Panc1 (cell line): ENCODE measurements around the gene ABCA7. TPM values are rescaled to one million over a fixed set of nuclear protein-coding genes. Genes with fewer than 3 reads are reported as not detected.

Experiments
- ATAC-seq: fragments of 200-7000 bp; cut with Tn5 transposase; 2 replicates; pipeline ENCODE4 v1.9.1; 2020; ENCODE audit warnings: mild to moderate bottlenecking, moderate library complexity
- BruUV-seq: library from RNA; stranded (reverse); fragments of 400-500 nt; replicated peaks from 2 replicates; lab custom pipeline; 2021; lab: Mats Ljungman, UMichigan
- CTCF ChIA-PET: fragments of 300-600 bp; sonication (Branson Sonifier 250); formaldehyde crosslinking; loops from one replicate; lab custom pipeline; 2022; ENCODE audit warnings: antibody characterized with exemption; lab: Charles Lee
- POLR2A ChIA-PET: fragments of 300-600 bp; sonication (Branson Sonifier 250); formaldehyde crosslinking; loops from one replicate; lab custom pipeline; 2022; ENCODE audit warnings: antibody characterized with exemption; lab: Charles Lee
- DNase-seq: peaks from one replicate; pipeline ENCODE4 v3.0.0-alpha.2; 2010; ENCODE audit warnings: low read depth, low spot score
- H3K27ac ChIP-seq: 2 replicates; pipeline ENCODE4 v1.5.1; 2011; ENCODE audit warnings: mild to moderate bottlenecking, low read length, inconsistent platforms
- H3K27me3 ChIP-seq: fragments of 200-500 bp; sonication (Bioruptor generic); 2 replicates; pipeline ENCODE4 v1.6.0; 2014; ENCODE audit warnings: low read length, inconsistent platforms; ENCODE audit not compliant: control insufficient read depth, insufficient read depth
- H3K36me3 ChIP-seq: fragments of 200-500 bp; sonication (Bioruptor generic); 2 replicates; pipeline ENCODE4 v1.5.1; 2014; ENCODE audit warnings: inconsistent platforms, mild to moderate bottlenecking, low read length, moderate library complexity; ENCODE audit not compliant: control insufficient read depth, insufficient read depth
- H3K4me1 ChIP-seq: 2 replicates; pipeline ENCODE4 v1.5.1; 2011; ENCODE audit warnings: inconsistent platforms, mild to moderate bottlenecking, low read length, moderate library complexity; ENCODE audit not compliant: control insufficient read depth, insufficient read depth
- H3K4me3 ChIP-seq, 2 experiments: 2 replicates each; pipeline ENCODE4 v1.5.1; 2011 to 2012; ENCODE audit warnings: low read depth in 2 of 2, low read length in 2 of 2, mild to moderate bottlenecking in 2 of 2, inconsistent platforms in 1 of 2, moderate library complexity in 1 of 2
- H3K9me3 ChIP-seq: fragments of 200-500 bp; sonication (Bioruptor generic); 2 replicates; pipeline ENCODE4 v1.5.1; 2014; ENCODE audit warnings: low read depth, mild to moderate bottlenecking, inconsistent platforms, low read length, moderate library complexity; ENCODE audit not compliant: control insufficient read depth, insufficient read depth
- CTCF ChIP-seq: fragments of 450-650 bp; IDR thresholded peaks from 2 replicates; pipeline ENCODE4 v1.5.1; 2017; ENCODE audit warnings: mild to moderate bottlenecking
- POLR2AphosphoS5 ChIP-seq: IDR thresholded peaks from 2 replicates; pipeline ENCODE4 v1.6.1; 2012; ENCODE audit warnings: mild to moderate bottlenecking, low read depth, low read length, moderate library complexity
- REST ChIP-seq, 2 experiments: IDR thresholded peaks; 2 replicates each; pipeline ENCODE4 v1.6.1; 2011 to 2012; ENCODE audit warnings: low read depth in 2 of 2, control low read depth in 1 of 2, low read length in 1 of 2, mild to moderate bottlenecking in 1 of 2, moderate library complexity in 1 of 2; ENCODE audit not compliant: insufficient read depth in 1 of 2
- SIN3A ChIP-seq: IDR thresholded peaks from 2 replicates; pipeline ENCODE4 v1.6.1; 2012; ENCODE audit warnings: low read depth, mild to moderate bottlenecking, low read length, moderate library complexity, borderline replicate concordance; ENCODE audit not compliant: insufficient read depth
- TCF7L2 ChIP-seq: IDR thresholded peaks from 2 replicates; pipeline ENCODE4 v1.6.1; 2011; ENCODE audit warnings: mild to moderate bottlenecking, low read depth, low read length, inconsistent platforms
- in situ Hi-C: cut with HindIII; loops from 2 replicates; pipeline ENCODE4 v1.10.0; 2016; ENCODE audit warnings: low sequenced_read_pairs, low pct_unique_long_range_greater_than_20kb
- intact Hi-C: fragments of 100-400 bp; cut with micrococcal nuclease; formaldehyde crosslinking; loops from one replicate; pipeline ENCODE4 v1.10.0; 2022; ENCODE audit not compliant: unreplicated experiment
- total RNA-seq: library from RNA; stranded (reverse); gene quantifications from one replicate; pipeline ENCODE4 v1.2.1, GENCODE V29; 2021; ENCODE audit not compliant: unreplicated experiment

ABCA7 gene
- total RNA-seq, 1 experiment from 2014 or later, result 47.5 TPM

GRCh38 chr19:1040476-1041271, 767 bp downstream of the ABCA7 start:
- in situ Hi-C loops (no loop called here), intact Hi-C loops (no loop called here)
- CTCF ChIA-PET, result interaction anchor here (0.6 kb wide), 1 partner anchor 239 kb away, joined by 3 read pairs; no protein-coding TSS in a partner anchor
- Histone ChIP-seq H3K4me1 (peaks cover 19% of the 10 kb centered on the region), H3K4me3 (peak overlapping the region; percentile 63 to 82), H3K9me3 (no peaks in the 10 kb centered on the region), H3K36me3 (peaks cover 6% of the 10 kb centered on the region; the same call in 1 of the 2 replicates), H3K27ac (peak overlapping the region; percentile 92), H3K27me3 (no peaks in the 10 kb centered on the region)
- ATAC-seq, result peak; percentile 69
- no peak for TF ChIP-seq POLR2AphosphoS5
- no peak for TF ChIP-seq SIN3A
- no peak for TF ChIP-seq CTCF
- no peak for TF ChIP-seq TCF7L2
- no peak for TF ChIP-seq REST (IDR thresholded peaks at IDR 0.05; ENCODE audit: insufficient read depth in 1 of 2, low read depth in 2 of 2, low read length in 1 of 2)
- BruUV-seq, result no TSS peak
- DNase-seq, result peak; percentile 79
- POLR2A ChIA-PET, result interaction anchor here (0.5 kb wide), 2 partner anchors 11 to 12 kb away, joined by 5 read pairs; no protein-coding TSS in a partner anchor

- H3K27ac ChIP-seq, result peak overlapping the region; percentile 92
- H3K4me1 ChIP-seq, result peaks cover 19% of the 10 kb centered on the region
- TF ChIP-seq SIN3A, result no peak
- TF ChIP-seq CTCF, result no peak
- no peak for TF ChIP-seq TCF7L2
- ChIA-PET POLR2A (interaction anchor here (0.5 kb wide), 1 partner anchor 13 kb away, joined by 5 read pairs; no protein-coding TSS in a partner anchor), CTCF (interaction anchor here (0.6 kb wide), 1 partner anchor 239 kb away, joined by 3 read pairs; no protein-coding TSS in a partner anchor)
- H3K27me3 ChIP-seq, result no peaks in the 10 kb centered on the region
- no TSS peak for BruUV-seq
- H3K4me3 ChIP-seq, result peak overlapping the region; percentile 63 to 82
- DNase-seq, result no peak
- in situ Hi-C loops, result no loop called here
- ATAC-seq, result peak; percentile 0; the same call in 1 of the 2 replicates
- H3K36me3 ChIP-seq, result peaks cover 6% of the 10 kb centered on the region; the same call in 1 of the 2 replicates
- H3K9me3 ChIP-seq, result no peaks in the 10 kb centered on the region
- intact Hi-C loops, result no loop called here
Observed at GRCh38 chr19:1041272-1041834, 1.4 kb downstream of the ABCA7 start.
